Stimulated activated naive CD8-positive, alpha-beta T cell treated with anti-CD3 and anti-CD28 coated beads, Interleukin-15, Interleukin-2, amounts not matched to agents 100 U/mL and 50 U/mL, for 24 hours (primary cell): ENCODE measurements around the gene SCEL.
"Not testable (repeated sequence)": the region's sequence is repeated elsewhere in the genome, so short reads cannot be mapped to it uniquely, and the experiment has no call there.

Source experiments
- ATAC-seq: fragments of 150-1000 bp; cut with Tn5 transposase; one replicate; pipeline ENCODE4 v1.10.0; 2021
- DNase-seq: peaks from one replicate; pipeline ENCODE4 v3.0.0; 2021

Gene SCEL

GRCh38 chr13:77555246-77555645 lies 19.7 kb downstream of the SCEL start:
- no peak for ATAC-seq
- no peak for DNase-seq

DNA sequence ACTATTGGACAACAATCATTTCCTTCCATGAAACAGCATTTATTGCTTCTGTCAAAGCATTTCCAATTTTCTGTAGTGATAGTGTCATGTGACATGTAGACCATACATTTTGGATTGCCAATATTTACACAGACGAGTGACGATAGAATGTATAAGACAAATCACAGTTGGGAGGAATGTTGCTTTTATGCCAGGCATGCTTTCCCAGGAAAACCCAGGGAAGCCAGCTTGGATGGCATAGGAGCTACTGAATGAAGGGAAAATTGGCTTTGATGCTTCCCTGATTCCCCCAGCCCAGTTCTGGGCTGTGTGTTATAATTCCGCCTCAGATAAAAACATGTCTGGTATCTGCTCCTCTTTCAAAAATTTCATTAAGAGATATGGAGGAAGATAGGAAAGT lies 22.5 kb downstream of the SCEL start:
- ATAC-seq (no peak), DNase-seq (no peak)

DNA sequence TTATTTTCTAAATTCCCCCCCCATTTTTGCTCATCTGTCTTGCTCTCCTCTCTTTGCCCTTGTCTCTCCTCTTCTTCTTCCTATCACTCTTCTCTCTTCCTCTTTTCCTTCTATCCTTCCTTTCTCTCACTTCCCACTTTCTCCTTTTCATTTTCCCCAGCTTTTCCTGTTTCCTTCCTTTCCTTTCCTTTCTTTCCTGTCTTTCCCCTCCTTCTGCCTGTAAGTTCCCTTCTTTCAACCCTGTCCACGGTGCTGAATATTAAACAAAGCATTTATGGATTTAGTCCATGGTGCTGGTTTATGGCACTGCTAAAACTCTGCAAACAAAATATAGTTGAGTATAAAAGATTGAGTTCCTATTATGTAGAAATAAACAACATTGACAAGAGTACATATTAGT lies 27.6 kb downstream of the SCEL start:
- ATAC-seq (no peak), DNase-seq (no peak)

- DNase-seq (no peak), ATAC-seq (peak; percentile 46)
These were observed 30.1 kb downstream of the SCEL start for GRCh38 chr13:77565635-77566034.

DNA sequence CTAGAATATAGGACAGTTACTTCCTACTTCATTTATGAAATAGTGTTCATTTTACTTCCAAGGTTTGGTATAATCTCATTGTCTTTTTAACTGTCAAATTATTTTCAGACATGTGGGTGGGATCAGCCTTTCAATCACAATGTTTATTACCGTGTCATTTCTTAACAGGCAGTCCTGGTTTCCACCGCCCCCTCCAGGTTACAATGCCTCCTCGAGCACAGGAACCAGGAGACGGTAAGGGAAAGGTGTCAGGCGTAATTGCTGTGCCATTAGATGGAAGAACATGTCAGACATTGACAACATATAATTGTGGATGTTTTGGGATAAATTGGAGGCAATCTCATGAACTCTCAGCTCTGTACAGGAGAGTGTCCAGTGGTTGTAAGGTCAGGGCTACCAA lies 36.5 kb downstream of the SCEL start:
- ATAC-seq: no peak
- no peak for DNase-seq

- DNase-seq: no peak
- ATAC-seq: no peak
These were observed 38.6 kb downstream of the SCEL start for GRCh38 chr13:77574096-77574495.

DNA sequence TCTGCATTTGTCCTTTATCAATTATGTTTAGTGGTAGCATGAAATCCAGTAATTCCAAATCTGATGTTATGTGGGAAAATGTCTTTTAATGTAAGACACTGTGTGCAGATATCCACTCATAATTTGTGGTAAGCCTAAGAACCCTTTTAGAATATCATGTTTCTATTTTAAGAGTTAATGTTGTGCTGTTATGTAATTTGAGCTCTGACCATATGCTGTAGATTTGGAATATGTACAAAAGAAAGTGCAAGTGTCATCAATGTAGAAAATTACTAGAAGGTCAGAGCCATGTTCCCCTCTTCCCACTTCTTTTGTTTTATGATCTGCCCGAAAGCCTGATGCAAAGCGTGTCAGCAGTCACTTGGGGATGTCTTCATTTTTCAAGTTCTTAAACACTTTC lies 44.5 kb downstream of the SCEL start:
- ATAC-seq (no peak), DNase-seq (no peak)

DNA sequence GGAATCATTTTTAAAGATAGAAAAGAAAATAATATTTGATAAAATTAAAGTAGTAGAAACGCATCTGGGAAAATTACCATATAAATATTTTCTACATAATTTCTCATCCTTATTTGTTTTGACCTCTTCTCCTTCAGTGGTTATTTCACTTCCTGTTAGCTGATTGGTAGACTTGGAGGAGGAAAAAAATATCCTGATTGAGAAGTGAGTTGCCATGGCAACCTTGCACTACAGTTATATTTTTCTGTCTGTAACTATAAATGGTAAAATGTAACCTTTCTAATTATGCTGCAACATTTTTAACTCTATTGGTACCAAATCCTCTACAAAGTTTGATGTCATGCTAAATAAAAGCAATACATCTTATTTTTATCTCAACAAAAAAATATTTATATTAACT lies 45.2 kb downstream of the SCEL start:
- DNase-seq (no peak), ATAC-seq (no peak)

GRCh38 chr13:77583581-77583980 lies 48.1 kb downstream of the SCEL start:
- no peak for DNase-seq

DNA sequence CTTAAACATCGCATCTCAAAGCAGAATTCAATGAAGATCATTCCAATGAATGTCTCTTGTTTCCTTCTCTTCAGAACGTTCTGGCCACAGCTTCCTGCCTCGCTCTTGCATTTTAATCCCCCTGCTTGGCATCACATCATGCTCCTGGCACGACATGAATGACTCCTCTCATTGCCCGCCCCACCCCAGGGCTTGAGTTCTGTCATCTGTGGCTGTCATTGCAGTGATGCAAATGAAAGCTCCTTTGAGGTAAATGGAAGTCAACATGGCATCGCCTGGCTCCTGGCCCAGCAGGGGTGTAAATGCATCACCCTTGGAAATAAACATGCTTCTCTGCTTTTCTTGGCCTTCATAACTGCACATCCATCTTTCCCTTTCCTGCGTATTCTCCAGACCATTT lies 48.6 kb downstream of the SCEL start:
- no peak for DNase-seq
- no peak for ATAC-seq

More at GRCh38 chr13:77583581-77583980, 48.1 kb downstream of the SCEL start:
- no peak for ATAC-seq

GRCh38 chr13:77595166-77595810 lies 59.8 kb downstream of the SCEL start:
- DNase-seq: no peak
- ATAC-seq: no peak

- no peak for DNase-seq
- no peak for ATAC-seq
These were observed 61.3 kb downstream of the SCEL start for GRCh38 chr13:77596777-77597176.

DNA sequence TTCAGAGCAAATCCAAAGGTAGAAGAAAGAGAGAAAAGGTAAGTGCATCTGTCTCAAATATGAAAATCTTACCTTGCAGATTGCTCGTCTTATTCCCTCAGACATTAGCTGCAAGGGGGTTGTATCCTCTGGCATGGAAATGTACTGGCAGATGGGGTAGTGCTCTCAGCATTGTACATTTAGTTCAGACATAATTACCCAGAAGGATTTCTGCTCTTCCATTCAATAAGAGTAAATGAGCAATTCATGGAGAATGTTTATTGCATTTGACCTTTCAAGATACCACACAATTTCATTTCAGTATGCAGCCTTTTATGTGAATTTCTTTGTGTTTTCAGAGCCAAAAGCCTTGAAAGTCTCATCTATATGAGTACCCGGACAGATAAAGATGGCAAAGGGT lies 63.8 kb downstream of the SCEL start:
- no peak for ATAC-seq
- DNase-seq: no peak

GRCh38 chr13:77600701-77601100 lies 65.2 kb downstream of the SCEL start:
- ATAC-seq: no peak
- DNase-seq: no peak

DNA sequence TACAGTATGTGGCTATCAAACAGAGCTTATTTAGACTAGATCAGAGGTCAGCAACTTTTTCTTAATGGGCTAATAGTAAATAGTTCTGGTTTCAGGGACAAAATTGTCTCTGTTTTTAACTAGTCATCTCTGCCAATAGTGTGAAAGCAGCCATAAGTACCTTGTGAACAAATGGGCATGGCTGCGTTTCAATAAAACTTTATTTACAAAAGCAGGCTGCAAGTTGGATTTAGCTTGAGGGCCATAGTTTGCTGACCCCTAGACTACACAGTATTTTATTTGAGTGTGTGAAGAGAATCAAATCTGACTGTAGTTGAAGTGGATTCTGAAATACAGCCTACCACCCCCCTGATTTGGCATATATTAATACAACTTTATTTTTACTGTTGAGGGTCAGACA lies 75.6 kb downstream of the SCEL start:
- ATAC-seq: no peak
- DNase-seq: no peak

DNA sequence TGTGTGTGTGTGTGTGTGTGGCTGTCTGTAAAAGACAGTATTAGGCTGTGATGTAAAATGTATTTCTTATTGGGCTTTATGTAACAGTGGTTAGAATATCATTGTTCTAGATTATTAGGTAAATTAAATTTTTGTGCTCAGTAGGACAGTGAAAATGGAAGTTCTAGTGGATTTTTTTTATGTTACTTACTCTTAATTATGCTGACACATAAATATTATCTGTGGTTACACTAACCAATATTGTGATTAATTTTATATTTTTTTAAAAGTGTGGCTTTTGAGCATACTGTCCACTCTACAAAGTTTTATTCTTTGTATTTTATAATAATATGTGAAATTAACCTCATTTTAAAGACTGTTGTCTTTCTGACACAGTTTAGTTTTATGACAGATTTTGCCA lies 80.5 kb downstream of the SCEL start:
- no peak for ATAC-seq
- DNase-seq: no peak

- ATAC-seq (no peak), DNase-seq (no peak)
These were observed 84.1 kb downstream of the SCEL start for GRCh38 chr13:77619655-77620054.

DNA sequence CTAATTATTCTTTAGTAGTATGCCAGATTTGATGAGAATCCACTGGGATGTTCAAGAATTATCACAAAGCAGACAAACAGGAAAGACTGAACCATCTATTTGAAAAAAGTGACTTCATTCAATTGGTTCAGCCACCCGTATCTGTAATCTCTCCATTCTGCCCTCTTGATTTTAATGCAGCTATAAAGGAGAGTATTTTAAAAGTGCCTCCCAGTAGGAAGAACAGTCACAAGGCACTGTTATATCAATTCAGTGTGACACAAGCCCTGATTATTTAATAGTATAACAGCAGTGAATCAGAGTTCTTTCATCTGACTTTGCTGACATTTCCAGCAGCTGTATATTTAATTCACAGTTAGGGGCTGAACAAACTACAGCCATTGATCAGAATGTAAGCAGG lies 84.6 kb downstream of the SCEL start:
- DNase-seq (no peak), ATAC-seq (no peak)

DNA sequence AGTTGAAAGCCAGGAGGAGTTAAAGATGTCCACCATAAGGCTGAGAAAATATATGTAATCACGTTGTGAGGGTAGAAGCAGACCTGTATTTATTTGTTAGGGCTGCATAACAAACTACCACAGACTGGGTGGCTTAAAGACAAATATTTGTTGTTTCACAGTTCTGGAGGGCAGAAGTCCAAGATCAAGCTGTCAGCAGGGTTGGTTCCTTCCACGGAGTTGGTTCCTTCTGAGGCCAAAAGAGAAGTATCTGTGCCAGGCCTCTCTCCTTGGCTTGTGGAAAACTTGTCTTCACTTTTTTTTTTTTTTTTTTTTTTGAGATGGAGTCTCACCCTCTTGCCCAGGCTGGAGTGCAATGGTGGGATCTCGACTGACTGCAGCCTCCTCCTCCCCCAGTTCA lies 88.3 kb downstream of the SCEL start:
- DNase-seq (no peak), ATAC-seq (no peak)

- ATAC-seq (no peak), DNase-seq (no peak)
These were observed 92.7 kb downstream of the SCEL start for GRCh38 chr13:77628170-77628569.

DNA sequence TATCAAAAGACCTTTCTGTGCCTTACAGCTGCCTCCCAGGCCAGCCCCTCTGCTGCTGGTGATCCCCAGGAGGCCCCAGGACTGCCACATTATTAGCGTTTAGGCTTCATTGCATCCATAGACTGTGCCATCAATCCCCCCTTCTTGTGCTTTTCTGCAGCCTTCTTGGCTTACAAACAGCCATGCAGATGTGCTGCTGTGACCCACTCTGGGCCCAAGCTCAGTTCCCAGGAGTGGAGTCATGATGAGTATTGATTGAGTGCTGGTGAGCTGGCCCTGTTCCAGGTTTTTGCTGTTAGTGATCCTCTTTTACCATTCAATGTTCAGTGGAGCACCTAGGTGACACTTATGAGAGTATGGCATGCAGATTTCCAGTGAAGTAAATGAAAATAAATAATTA lies 102.1 kb downstream of the SCEL start:
- DNase-seq (no peak), ATAC-seq (no peak)

GRCh38 chr13:77650409-77650808 lies 114.9 kb downstream of the SCEL start:
- no peak for ATAC-seq
- no peak for DNase-seq

- ATAC-seq (no peak), DNase-seq (no peak)
These were observed 117.8 kb downstream of the SCEL start for GRCh38 chr13:77653301-77653700.

- not testable (repeated sequence) for DNase-seq, ATAC-seq
These were observed 124.5 kb downstream of the SCEL start for GRCh38 chr13:77660016-77660415.

DNA sequence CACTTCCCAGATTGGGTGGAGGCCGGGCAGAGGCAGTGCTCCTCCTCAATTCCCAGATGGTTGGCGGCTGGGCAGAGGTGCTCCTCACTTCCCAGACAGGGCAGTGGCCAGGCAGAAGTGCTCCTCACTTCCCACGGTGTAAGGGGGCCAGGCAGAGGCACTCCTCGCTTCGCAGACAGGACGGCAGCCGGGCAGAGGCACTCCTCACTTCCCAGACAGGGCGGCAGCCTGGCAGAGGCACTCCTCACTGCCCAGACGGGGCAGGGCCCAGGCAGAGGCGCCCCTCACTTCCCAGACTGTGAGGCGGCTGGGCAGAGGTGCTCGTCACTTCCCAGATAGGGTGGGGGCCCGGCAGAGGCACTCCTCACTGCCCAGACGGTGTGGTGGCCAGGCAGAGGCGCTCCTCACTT lies 125.3 kb downstream of the SCEL start:
- no peak for DNase-seq
- ATAC-seq: no peak
